ENCODE data around the gene ZNF408. TPM values are rescaled to one million over a fixed set of nuclear protein-coding genes. Genes with fewer than 3 reads are reported as not detected.

ZNF408 gene
- total RNA-seq, 1 experiment from 2014 or later, result 14.4 TPM

DNA sequence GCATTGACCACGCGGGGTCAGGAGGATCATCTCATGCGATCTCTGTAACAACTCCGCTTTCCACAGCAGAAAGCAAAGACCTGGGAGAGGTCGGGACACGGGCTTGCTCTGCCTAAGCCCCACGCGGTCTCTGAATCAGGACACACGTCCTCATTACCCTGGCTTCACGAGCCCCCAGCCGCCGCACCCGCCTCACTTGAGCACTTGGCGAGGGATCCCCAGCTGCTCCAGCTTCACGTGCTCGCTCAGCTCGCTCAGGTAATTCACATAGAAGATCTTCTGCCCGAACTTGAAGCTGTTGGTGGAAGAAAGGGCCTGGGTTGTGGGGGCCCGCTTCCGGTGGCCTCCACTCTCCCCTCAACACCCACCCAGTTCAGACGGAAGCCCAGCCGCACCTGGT is 20.0 kb upstream of the ZNF408 start:
- POLR2A ChIA-PET, result no interaction called here
- BruUV-seq (replicated peaks), result no TSS peak
- Histone ChIP-seq H3K4me1 (ENCODE audit: control insufficient read depth in 1 of 2, insufficient read depth in 2 of 2, low read length in 2 of 2) (peaks cover 4 to 20% of the 10 kb centered on the region in 2 experiments), H3K9me3 (ENCODE audit: control insufficient read depth in 1 of 2, insufficient read depth in 1 of 2, low read depth in 1 of 2, low read length in 2 of 2) (no peaks in the 10 kb centered on the region), H3K9ac (ENCODE audit: low read length) (no peak overlapping the region), H2AFZ (ENCODE audit: low read depth, low read length, poor library complexity, severe bottlenecking) (no peak overlapping the region), H3K27me3 (ENCODE audit: insufficient read depth, low read length) (no peaks in the 10 kb centered on the region), H3K36me3 (ENCODE audit: control insufficient read depth in 1 of 2, insufficient read depth in 2 of 2, low read length in 2 of 2) (0 out of 4 replicates have a peak, but pooled peaks cover 0 to 4% of the 10 kb centered on the region in 2 experiments), H3K4me3 (replicated peaks in 1 of 2; ENCODE audit: low read depth in 1 of 2, low read length in 2 of 2) (no peak overlapping the region), H3K9me2 (ENCODE audit: insufficient read depth) (no peaks in the 10 kb centered on the region), H3K27ac (ENCODE audit: low read depth, low read length) (no peak overlapping the region), H4K20me1 (ENCODE audit: insufficient read depth) (no peaks in the 10 kb centered on the region), H3K79me2 (ENCODE audit: insufficient read depth, low read length) (no peaks in the 10 kb centered on the region), H3K4me2 (ENCODE audit: low read length) (no peak overlapping the region)
- intact Hi-C loops (cut with micrococcal nuclease), result no loop called here
- ATAC-seq, result no peak
- TF ChIP-seq, protein P1, sequence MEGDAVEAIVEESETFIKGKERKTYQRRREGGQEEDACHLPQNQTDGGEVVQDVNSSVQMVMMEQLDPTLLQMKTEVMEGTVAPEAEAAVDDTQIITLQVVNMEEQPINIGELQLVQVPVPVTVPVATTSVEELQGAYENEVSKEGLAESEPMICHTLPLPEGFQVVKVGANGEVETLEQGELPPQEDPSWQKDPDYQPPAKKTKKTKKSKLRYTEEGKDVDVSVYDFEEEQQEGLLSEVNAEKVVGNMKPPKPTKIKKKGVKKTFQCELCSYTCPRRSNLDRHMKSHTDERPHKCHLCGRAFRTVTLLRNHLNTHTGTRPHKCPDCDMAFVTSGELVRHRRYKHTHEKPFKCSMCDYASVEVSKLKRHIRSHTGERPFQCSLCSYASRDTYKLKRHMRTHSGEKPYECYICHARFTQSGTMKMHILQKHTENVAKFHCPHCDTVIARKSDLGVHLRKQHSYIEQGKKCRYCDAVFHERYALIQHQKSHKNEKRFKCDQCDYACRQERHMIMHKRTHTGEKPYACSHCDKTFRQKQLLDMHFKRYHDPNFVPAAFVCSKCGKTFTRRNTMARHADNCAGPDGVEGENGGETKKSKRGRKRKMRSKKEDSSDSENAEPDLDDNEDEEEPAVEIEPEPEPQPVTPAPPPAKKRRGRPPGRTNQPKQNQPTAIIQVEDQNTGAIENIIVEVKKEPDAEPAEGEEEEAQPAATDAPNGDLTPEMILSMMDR (IDR thresholded peaks at IDR 0.05 in 2 of 3, conservative IDR thresholded peaks at IDR 0.05 in 1 of 3; ENCODE audit: borderline replicate concordance in 1 of 3, insufficient read depth in 1 of 3, low read depth in 2 of 3, low read length in 2 of 3), result no peak
- TF ChIP-seq POLR2A (IDR thresholded peaks at IDR 0.05; ENCODE audit: borderline replicate concordance, extremely low read depth, insufficient read depth, insufficient read length) (no peak), ELF1 (IDR thresholded peaks at IDR 0.05; ENCODE audit: borderline replicate concordance, low read depth) (no peak), ZNF274 (IDR thresholded peaks at IDR 0.05; ENCODE audit: low read depth, low read length) (no peak), SRF (IDR thresholded peaks at IDR 0.05; ENCODE audit: low read depth) (no peak), FOSL1 (IDR thresholded peaks at IDR 0.05; ENCODE audit: low read depth) (no peak), YY1 (IDR thresholded peaks at IDR 0.05; ENCODE audit: extremely low read depth, insufficient replicate concordance, low read depth, low read length) (no peak), EZH2phosphoT487 (IDR thresholded peaks at IDR 0.05; ENCODE audit: borderline replicate concordance) (no peak), CBX3 (IDR thresholded peaks at IDR 0.05; ENCODE audit: low read depth) (no peak), CEBPB (IDR thresholded peaks at IDR 0.05; ENCODE audit: low read depth) (no peak), EZH2 (IDR thresholded peaks at IDR 0.05) (no peak), TCF7L2 (IDR thresholded peaks at IDR 0.05; ENCODE audit: borderline replicate concordance, extremely low read depth, insufficient read depth, insufficient read length) (no peak), JUND (IDR thresholded peaks at IDR 0.05) (no peak), SP1 (IDR thresholded peaks at IDR 0.05; ENCODE audit: low read depth) (no peak), EGR1 (IDR thresholded peaks at IDR 0.05; ENCODE audit: low read depth) (no peak)
- TF ChIP-seq, protein P2, sequence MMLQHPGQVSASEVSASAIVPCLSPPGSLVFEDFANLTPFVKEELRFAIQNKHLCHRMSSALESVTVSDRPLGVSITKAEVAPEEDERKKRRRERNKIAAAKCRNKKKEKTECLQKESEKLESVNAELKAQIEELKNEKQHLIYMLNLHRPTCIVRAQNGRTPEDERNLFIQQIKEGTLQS (IDR thresholded peaks at IDR 0.05), result no peak
- TF ChIP-seq, protein P3, sequence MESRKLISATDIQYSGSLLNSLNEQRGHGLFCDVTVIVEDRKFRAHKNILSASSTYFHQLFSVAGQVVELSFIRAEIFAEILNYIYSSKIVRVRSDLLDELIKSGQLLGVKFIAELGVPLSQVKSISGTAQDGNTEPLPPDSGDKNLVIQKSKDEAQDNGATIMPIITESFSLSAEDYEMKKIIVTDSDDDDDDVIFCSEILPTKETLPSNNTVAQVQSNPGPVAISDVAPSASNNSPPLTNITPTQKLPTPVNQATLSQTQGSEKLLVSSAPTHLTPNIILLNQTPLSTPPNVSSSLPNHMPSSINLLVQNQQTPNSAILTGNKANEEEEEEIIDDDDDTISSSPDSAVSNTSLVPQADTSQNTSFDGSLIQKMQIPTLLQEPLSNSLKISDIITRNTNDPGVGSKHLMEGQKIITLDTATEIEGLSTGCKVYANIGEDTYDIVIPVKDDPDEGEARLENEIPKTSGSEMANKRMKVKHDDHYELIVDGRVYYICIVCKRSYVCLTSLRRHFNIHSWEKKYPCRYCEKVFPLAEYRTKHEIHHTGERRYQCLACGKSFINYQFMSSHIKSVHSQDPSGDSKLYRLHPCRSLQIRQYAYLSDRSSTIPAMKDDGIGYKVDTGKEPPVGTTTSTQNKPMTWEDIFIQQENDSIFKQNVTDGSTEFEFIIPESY (IDR thresholded peaks at IDR 0.05; ENCODE audit: extremely low read depth, insufficient replicate concordance, low read length), result no peak
- TF ChIP-seq, protein P4, sequence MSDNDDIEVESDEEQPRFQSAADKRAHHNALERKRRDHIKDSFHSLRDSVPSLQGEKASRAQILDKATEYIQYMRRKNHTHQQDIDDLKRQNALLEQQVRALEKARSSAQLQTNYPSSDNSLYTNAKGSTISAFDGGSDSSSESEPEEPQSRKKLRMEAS (IDR thresholded peaks at IDR 0.05), result no peak
- TF ChIP-seq, protein P5, sequence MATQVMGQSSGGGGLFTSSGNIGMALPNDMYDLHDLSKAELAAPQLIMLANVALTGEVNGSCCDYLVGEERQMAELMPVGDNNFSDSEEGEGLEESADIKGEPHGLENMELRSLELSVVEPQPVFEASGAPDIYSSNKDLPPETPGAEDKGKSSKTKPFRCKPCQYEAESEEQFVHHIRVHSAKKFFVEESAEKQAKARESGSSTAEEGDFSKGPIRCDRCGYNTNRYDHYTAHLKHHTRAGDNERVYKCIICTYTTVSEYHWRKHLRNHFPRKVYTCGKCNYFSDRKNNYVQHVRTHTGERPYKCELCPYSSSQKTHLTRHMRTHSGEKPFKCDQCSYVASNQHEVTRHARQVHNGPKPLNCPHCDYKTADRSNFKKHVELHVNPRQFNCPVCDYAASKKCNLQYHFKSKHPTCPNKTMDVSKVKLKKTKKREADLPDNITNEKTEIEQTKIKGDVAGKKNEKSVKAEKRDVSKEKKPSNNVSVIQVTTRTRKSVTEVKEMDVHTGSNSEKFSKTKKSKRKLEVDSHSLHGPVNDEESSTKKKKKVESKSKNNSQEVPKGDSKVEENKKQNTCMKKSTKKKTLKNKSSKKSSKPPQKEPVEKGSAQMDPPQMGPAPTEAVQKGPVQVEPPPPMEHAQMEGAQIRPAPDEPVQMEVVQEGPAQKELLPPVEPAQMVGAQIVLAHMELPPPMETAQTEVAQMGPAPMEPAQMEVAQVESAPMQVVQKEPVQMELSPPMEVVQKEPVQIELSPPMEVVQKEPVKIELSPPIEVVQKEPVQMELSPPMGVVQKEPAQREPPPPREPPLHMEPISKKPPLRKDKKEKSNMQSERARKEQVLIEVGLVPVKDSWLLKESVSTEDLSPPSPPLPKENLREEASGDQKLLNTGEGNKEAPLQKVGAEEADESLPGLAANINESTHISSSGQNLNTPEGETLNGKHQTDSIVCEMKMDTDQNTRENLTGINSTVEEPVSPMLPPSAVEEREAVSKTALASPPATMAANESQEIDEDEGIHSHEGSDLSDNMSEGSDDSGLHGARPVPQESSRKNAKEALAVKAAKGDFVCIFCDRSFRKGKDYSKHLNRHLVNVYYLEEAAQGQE (IDR thresholded peaks at IDR 0.05; ENCODE audit: low read depth), result no peak
- DNase-seq (ENCODE audit: low read depth, low spot score), result no peak
- RAD21 ChIA-PET (ENCODE audit: low non-redundant PET in 1 of 2, low total read pairs in 2 of 2, uncharacterized antibody in 2 of 2, unreplicated experiment in 2 of 2), result no interaction called here
- CTCF ChIA-PET, result no interaction called here

All from HCT116 (cell line).